Bone marrow (tissue), 2 donors: ENCODE measurements around the gene PTPN4.

ENCODE experiments used
- DNase-seq, 2 donors: peaks; one replicate each; lab custom pipeline; 2025; lab: John Stamatoyannopoulos, UW

The PTPN4 gene

GRCh38 chr2:119808516-119809147 is 48.9 kb downstream of the PTPN4 start:
- no peak for DNase-seq

GRCh38 chr2:119809339-119810048 is 49.8 kb downstream of the PTPN4 start:
- no peak for DNase-seq

- no peak for DNase-seq
These were observed 50.4 kb downstream of the PTPN4 start for GRCh38 chr2:119810049-119810630.

- DNase-seq, result no peak
These were observed 54.5 kb downstream of the PTPN4 start for GRCh38 chr2:119814216-119814615.

- no peak for DNase-seq
These were observed 59.1 kb downstream of the PTPN4 start for GRCh38 chr2:119818792-119819191.

GRCh38 chr2:119819846-119820245 is 60.1 kb downstream of the PTPN4 start:
- no peak for DNase-seq

GRCh38 chr2:119820275-119820674 is 60.6 kb downstream of the PTPN4 start:
- DNase-seq, result no peak

GRCh38 chr2:119821266-119821665 is 61.5 kb downstream of the PTPN4 start:
- DNase-seq, result no peak

- DNase-seq, result peak in 1 of 2 donors; percentile 28
These were observed 64.1 kb downstream of the PTPN4 start for GRCh38 chr2:119823734-119824334.

GRCh38 chr2:119826370-119826961 is 66.7 kb downstream of the PTPN4 start:
- no peak for DNase-seq

GRCh38 chr2:119827866-119828507 is 68.3 kb downstream of the PTPN4 start:
- DNase-seq, result no peak

GRCh38 chr2:119836455-119837142 is 76.9 kb downstream of the PTPN4 start:
- DNase-seq, result no peak

GRCh38 chr2:119837350-119837749 is 77.6 kb downstream of the PTPN4 start:
- no peak for DNase-seq

- no peak for DNase-seq
These were observed 78.0 kb downstream of the PTPN4 start for GRCh38 chr2:119837759-119838158.

GRCh38 chr2:119838179-119838578 is 78.5 kb downstream of the PTPN4 start:
- DNase-seq, result no peak

- DNase-seq, result no peak
These were observed 81.8 kb downstream of the PTPN4 start for GRCh38 chr2:119841550-119841949.

GRCh38 chr2:119846021-119846420 is 86.3 kb downstream of the PTPN4 start:
- no peak for DNase-seq

GRCh38 chr2:119849838-119850565 is 90.3 kb downstream of the PTPN4 start:
- DNase-seq, result no peak

GRCh38 chr2:119852214-119852613 is 92.5 kb downstream of the PTPN4 start:
- no peak for DNase-seq

- DNase-seq, result no peak
These were observed 94.2 kb downstream of the PTPN4 start for GRCh38 chr2:119853777-119854399.
